A673 (cell line): ENCODE measurements around the gene RRAS. TPM values are rescaled to one million over a fixed set of nuclear protein-coding genes. Genes with fewer than 3 reads are reported as not detected.

Experiments
- BruUV-seq: library from RNA; stranded (reverse); fragments of 400-500 nt; replicated peaks from 2 replicates; lab custom pipeline; 2021; lab: Mats Ljungman, UMichigan
- CTCF ChIA-PET: fragments of 300-600 bp; sonication (Branson Sonifier 250); formaldehyde crosslinking; loops from one replicate; lab custom pipeline; 2022; ENCODE audit warnings: antibody characterized with exemption; lab: Charles Lee
- POLR2A ChIA-PET: fragments of 300-600 bp; sonication (Branson Sonifier 250); formaldehyde crosslinking; loops from one replicate; lab custom pipeline; 2022; ENCODE audit warnings: antibody characterized with exemption; ENCODE audit not compliant: low non-redundant PET; lab: Charles Lee
- DNase-seq: peaks from one replicate; pipeline ENCODE4 v3.0.0-alpha.2; 2015; ENCODE audit warnings: low spot score
- H3K27ac ChIP-seq: fragments of 200-600 bp; sonication (generic); 2 replicates; pipeline ENCODE4 v1.5.1; 2016; ENCODE audit warnings: mixed run types, low read depth, mild to moderate bottlenecking, mixed read lengths, antibody characterized with exemption, low read length; ENCODE audit not compliant: poor library complexity, severe bottlenecking
- H3K27me3 ChIP-seq: fragments of 200-600 bp; sonication (generic); replicated peaks from 2 replicates; pipeline ENCODE4 v1.6.1; 2017; ENCODE audit warnings: mixed run types, low read depth, mild to moderate bottlenecking, mixed read lengths, antibody characterized with exemption, low read length; ENCODE audit not compliant: insufficient read depth, poor library complexity
- H3K36me3 ChIP-seq: fragments of 200-600 bp; sonication (generic); 2 replicates; pipeline ENCODE4 v1.6.1; 2016; ENCODE audit warnings: mixed run types, mild to moderate bottlenecking, mixed read lengths, antibody characterized with exemption, low read length; ENCODE audit not compliant: insufficient read depth, poor library complexity, severe bottlenecking
- H3K4me1 ChIP-seq: fragments of 200-600 bp; sonication (generic); 2 replicates; pipeline ENCODE4 v1.6.1; 2017; ENCODE audit warnings: mixed run types, mild to moderate bottlenecking, mixed read lengths, antibody characterized with exemption, low read length; ENCODE audit not compliant: insufficient read depth, poor library complexity, severe bottlenecking
- H3K4me3 ChIP-seq: fragments of 200-600 bp; sonication (generic); 2 replicates; pipeline ENCODE4 v1.5.1; 2016; ENCODE audit warnings: low read depth, mixed run types, mild to moderate bottlenecking, mixed read lengths, low read length; ENCODE audit not compliant: poor library complexity, severe bottlenecking
- H3K9me3 ChIP-seq: fragments of 200-600 bp; sonication (generic); 2 replicates; pipeline ENCODE4 v1.6.1; 2016; ENCODE audit warnings: mixed run types, low read depth, mild to moderate bottlenecking, mixed read lengths, antibody characterized with exemption, low read length; ENCODE audit not compliant: poor library complexity, severe bottlenecking
- CTCF ChIP-seq: fragments of 300-800, 200-600 bp; sonication (generic); conservative IDR thresholded peaks from 2 replicates; pipeline ENCODE4 v1.5.1; 2017; ENCODE audit warnings: low read depth, mild to moderate bottlenecking, antibody characterized with exemption, low read length, moderate library complexity, mixed read lengths
- EZH2 ChIP-seq: fragments of 200-600 bp; sonication (generic); IDR thresholded peaks from 2 replicates; pipeline ENCODE4 v1.6.1; 2017; ENCODE audit warnings: borderline replicate concordance, low read depth, mild to moderate bottlenecking, mixed read lengths, antibody characterized with exemption, low read length; ENCODE audit not compliant: poor library complexity, severe bottlenecking
- intact Hi-C: fragments of 100-400 bp; cut with micrococcal nuclease; formaldehyde crosslinking; loops from one replicate; pipeline ENCODE4 v1.10.0; 2022; ENCODE audit not compliant: unreplicated experiment
- total RNA-seq: library from RNA; stranded (reverse); gene quantifications from 2 replicates; pipeline ENCODE4 v1.2.3, GENCODE V29; 2021

Gene RRAS
- total RNA-seq, 1 experiment from 2014 or later: 27.6 TPM

GRCh38 chr19:49678985-49679770 lies 39.2 kb upstream of the RRAS start:
- Histone ChIP-seq H3K36me3 (peaks cover 30% of the 10 kb centered on the region), H3K4me3 (peak overlapping the region; percentile 81), H3K27ac (peak overlapping the region; percentile 57), H3K4me1 (peaks cover 29% of the 10 kb centered on the region), H3K27me3 (no peaks in the 10 kb centered on the region), H3K9me3 (no peaks in the 10 kb centered on the region)
- intact Hi-C loops: loop anchor here (5.0 kb wide), 2 partner anchors 87 to 107 kb away; partner anchors contain the start of gene PRR12
- CTCF ChIA-PET: interaction anchor here (0.5 to 1.2 kb wide), 4 partner anchors 11 to 411 kb away, joined by 3 to 5 read pairs (median 5); partner anchors contain the start of gene ADM5
- no peak for TF ChIP-seq CTCF
- TF ChIP-seq EZH2: no peak
- no TSS peak for BruUV-seq
- POLR2A ChIA-PET: no interaction called here
- no peak for DNase-seq

GRCh38 chr19:49677901-49678674 lies 38.1 kb upstream of the RRAS start:
- H3K27me3 ChIP-seq: no peaks in the 10 kb centered on the region
- H3K27ac ChIP-seq: peak overlapping the region; percentile 98
- ChIA-PET POLR2A (no interaction called here), CTCF (interaction anchor here (0.5 kb wide), 1 partner anchor 288 kb away, joined by 3 read pairs; no protein-coding TSS in a partner anchor)
- peak; percentile 89 for DNase-seq
- TSS peak; percentile 60 for BruUV-seq
- H3K4me3 ChIP-seq: peak overlapping the region; percentile 81
- TF ChIP-seq CTCF (peak; percentile 77), EZH2 (no peak)
- no peaks in the 10 kb centered on the region for H3K9me3 ChIP-seq
- peaks cover 29% of the 10 kb centered on the region for H3K4me1 ChIP-seq
- H3K36me3 ChIP-seq: peaks cover 22% of the 10 kb centered on the region
- intact Hi-C loops: loop anchor here (5.0 kb wide), 2 partner anchors 86 to 106 kb away; partner anchors contain the start of gene PRR12

GRCh38 chr19:49677231-49677900 lies 37.4 kb upstream of the RRAS start, which contains the start of gene PRMT1:
TSS of gene PRMT1 (plus strand) at chr19:49677271. CDS start at chr19:49677281, 10 bp downstream.
- ChIA-PET CTCF (interaction anchor here (0.7 to 1.1 kb wide), 2 partner anchors 13 to 172 kb away, joined by 3 to 4 read pairs; no protein-coding TSS in a partner anchor), POLR2A (interaction anchor here (0.8 to 1.0 kb wide), 2 partner anchors 36 to 193 kb away, joined by 4 to 5 read pairs; partner anchors contain the start of gene SCAF1)
- peak within 1 kb of the TSS; percentile 98 for H3K27ac ChIP-seq
- TF ChIP-seq EZH2 (no peak), CTCF (no peak)
- intact Hi-C loops: loop anchor here (5.0 kb wide), 2 partner anchors 85 to 105 kb away; partner anchors contain the start of gene PRR12
- peak; percentile 68 for DNase-seq
- peak within 1 kb of the TSS; percentile 81 for H3K4me3 ChIP-seq
- no peaks in the 10 kb centered on the region for H3K9me3 ChIP-seq
- H3K27me3 ChIP-seq: no peaks in the 10 kb centered on the region
- H3K4me1 ChIP-seq: peaks cover 32% of the 10 kb centered on the region
- no TSS peak for BruUV-seq
- peaks cover 15% of the 10 kb centered on the region for H3K36me3 ChIP-seq
